ENCODE results near the gene DHRS2. TPM values are rescaled to one million over a fixed set of nuclear protein-coding genes. Genes with fewer than 3 reads are reported as not detected.

The DHRS2 gene
- total RNA-seq, 1 donor from 2014 or later, result not detected

- DNase-seq (ENCODE audit: low spot score), result peak; percentile 5
- no peaks in the 10 kb centered on the region for H3K9me3 Mint-ChIP-seq (ENCODE audit: unreplicated experiment)
- H3K36me3 Mint-ChIP-seq (ENCODE audit: low read depth, unreplicated experiment), result peaks cover 6% of the 10 kb centered on the region
- TF ChIP-seq CTCF (IDR thresholded peaks at IDR 0.05; ENCODE audit: unreplicated experiment), result no peak
- H3K27me3 Mint-ChIP-seq (ENCODE audit: unreplicated experiment), result no peaks in the 10 kb centered on the region
- H3K4me3 Mint-ChIP-seq (ENCODE audit: unreplicated experiment), result no peak overlapping the region
- no peak overlapping the region for H3K27ac Mint-ChIP-seq (ENCODE audit: unreplicated experiment)
- peaks cover 6% of the 10 kb centered on the region for H3K4me1 Mint-ChIP-seq (ENCODE audit: unreplicated experiment)
These were observed 58.2 kb downstream of the DHRS2 start for GRCh38 chr14:23694085-23694948.

Other genes starting within 250 kb of the DHRS2 start
- 1.6 TPM for gene MYH6, start 228.1 kb upstream of the DHRS2 start, total RNA-seq (ENCODE audit: unreplicated experiment)
- gene MYH7, start 200.7 kb upstream of the DHRS2 start, total RNA-seq (ENCODE audit: unreplicated experiment), result 0.18 TPM
- gene NGDN, start 166.7 kb upstream of the DHRS2 start, total RNA-seq (ENCODE audit: unreplicated experiment), result 37.7 TPM
- gene ZFHX2, start 84.6 kb upstream of the DHRS2 start, total RNA-seq (ENCODE audit: unreplicated experiment), result 12.7 TPM
- 6.9 TPM for gene THTPA, start 80.1 kb upstream of the DHRS2 start, total RNA-seq (ENCODE audit: unreplicated experiment)
- 134 TPM for gene AP1G2, start 68.6 kb upstream of the DHRS2 start, total RNA-seq (ENCODE audit: unreplicated experiment)
- 0.64 TPM for gene JPH4, start 57.6 kb upstream of the DHRS2 start, total RNA-seq (ENCODE audit: unreplicated experiment)

All from endothelial cell (in vitro differentiated cells).